ENCODE data around the gene NBEAL2. TPM values are rescaled to one million over a fixed set of nuclear protein-coding genes. Genes with fewer than 3 reads are reported as not detected.

NBEAL2 gene
- total and polyA plus RNA-seq, 2 donors (not counting 1 experiment from before 2014, with no cell fraction given) = 1.5 to 4.5 TPM

DNA sequence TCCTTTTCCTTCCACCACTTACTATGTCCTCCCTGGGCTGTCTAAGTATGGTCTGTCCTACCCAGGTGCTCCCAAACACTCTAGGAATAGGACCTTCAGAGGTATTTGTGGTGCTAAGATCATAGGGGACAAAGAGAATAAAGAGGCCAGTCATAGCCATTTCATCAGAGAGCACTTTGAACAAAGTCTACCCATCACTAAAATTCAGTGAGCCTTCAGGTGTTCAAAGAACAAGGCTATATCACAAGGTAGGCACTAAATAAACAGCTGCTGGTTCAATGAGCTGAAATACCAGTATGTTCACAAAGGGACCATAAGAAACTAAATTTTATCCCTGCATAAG lies 38.8 kb downstream of the NBEAL2 start:
- Histone ChIP-seq H3K9me3 (ENCODE audit: control insufficient read depth, insufficient read depth, low read depth, low read length) (no peaks in the 10 kb centered on the region), H3K27me3 (ENCODE audit: control insufficient read depth, insufficient read depth, low read length) (no peaks in the 10 kb centered on the region), H3K4me3 (replicated peaks in 1 of 4; ENCODE audit: control extremely low read depth in 1 of 4, insufficient read depth in 1 of 4, low read depth in 3 of 4, low read length in 4 of 4) (no peak overlapping the region), H2AFZ (ENCODE audit: low read length) (no peak overlapping the region), H3K27ac (ENCODE audit: insufficient read depth, low read length) (no peak overlapping the region), H3K79me2 (ENCODE audit: control insufficient read depth, insufficient read depth, low read length) (no peaks in the 10 kb centered on the region), H3K4me2 (ENCODE audit: extremely low read depth, insufficient read depth, low read length) (no peak overlapping the region), H3K36me3 (ENCODE audit: control insufficient read depth, insufficient read depth, low read length) (peaks cover 8% of the 10 kb centered on the region), H3K4me1 (ENCODE audit: control insufficient read depth, extremely low read depth, insufficient read depth, low read length) (peaks cover 17% of the 10 kb centered on the region), H4K20me1 (ENCODE audit: control insufficient read depth, extremely low read depth, insufficient read depth, low read length) (no peaks in the 10 kb centered on the region), H3K9ac (ENCODE audit: insufficient read depth, low read length) (no peak overlapping the region)
- DNase-seq (ENCODE audit: low read depth in 2 of 2) = no peak
- TF ChIP-seq, protein P1, sequence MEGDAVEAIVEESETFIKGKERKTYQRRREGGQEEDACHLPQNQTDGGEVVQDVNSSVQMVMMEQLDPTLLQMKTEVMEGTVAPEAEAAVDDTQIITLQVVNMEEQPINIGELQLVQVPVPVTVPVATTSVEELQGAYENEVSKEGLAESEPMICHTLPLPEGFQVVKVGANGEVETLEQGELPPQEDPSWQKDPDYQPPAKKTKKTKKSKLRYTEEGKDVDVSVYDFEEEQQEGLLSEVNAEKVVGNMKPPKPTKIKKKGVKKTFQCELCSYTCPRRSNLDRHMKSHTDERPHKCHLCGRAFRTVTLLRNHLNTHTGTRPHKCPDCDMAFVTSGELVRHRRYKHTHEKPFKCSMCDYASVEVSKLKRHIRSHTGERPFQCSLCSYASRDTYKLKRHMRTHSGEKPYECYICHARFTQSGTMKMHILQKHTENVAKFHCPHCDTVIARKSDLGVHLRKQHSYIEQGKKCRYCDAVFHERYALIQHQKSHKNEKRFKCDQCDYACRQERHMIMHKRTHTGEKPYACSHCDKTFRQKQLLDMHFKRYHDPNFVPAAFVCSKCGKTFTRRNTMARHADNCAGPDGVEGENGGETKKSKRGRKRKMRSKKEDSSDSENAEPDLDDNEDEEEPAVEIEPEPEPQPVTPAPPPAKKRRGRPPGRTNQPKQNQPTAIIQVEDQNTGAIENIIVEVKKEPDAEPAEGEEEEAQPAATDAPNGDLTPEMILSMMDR (conservative IDR thresholded peaks at IDR 0.05 in 1 of 2, IDR thresholded peaks at IDR 0.05 in 1 of 2; ENCODE audit: low read depth in 1 of 2, low read length in 2 of 2) = no peak
- TF ChIP-seq EZH2 (IDR thresholded peaks at IDR 0.05; ENCODE audit: low read length, missing control alignments) = no peak

GRCh38 chr3:47019201-47019600 lies 39.7 kb downstream of the NBEAL2 start:
- peaks cover 6% of the 10 kb centered on the region for H3K36me3 ChIP-seq (ENCODE audit: control insufficient read depth, insufficient read depth, low read length)
- H3K4me2 ChIP-seq (ENCODE audit: extremely low read depth, insufficient read depth, low read length) = no peak overlapping the region
- no peak overlapping the region for H3K27ac ChIP-seq (ENCODE audit: insufficient read depth, low read length)
- peaks cover 2% of the 10 kb centered on the region for H3K79me2 ChIP-seq (ENCODE audit: control insufficient read depth, insufficient read depth, low read length)
- TF ChIP-seq EZH2 (IDR thresholded peaks at IDR 0.05; ENCODE audit: low read length, missing control alignments) = no peak
- TF ChIP-seq, protein P1 (conservative IDR thresholded peaks at IDR 0.05 in 1 of 2, IDR thresholded peaks at IDR 0.05 in 1 of 2; ENCODE audit: low read depth in 1 of 2, low read length in 2 of 2) = no peak
- H2AFZ ChIP-seq (ENCODE audit: low read length) = no peak overlapping the region
- H4K20me1 ChIP-seq (ENCODE audit: control insufficient read depth, extremely low read depth, insufficient read depth, low read length) = no peaks in the 10 kb centered on the region
- no peak overlapping the region for H3K9ac ChIP-seq (ENCODE audit: insufficient read depth, low read length)
- H3K9me3 ChIP-seq (ENCODE audit: control insufficient read depth, insufficient read depth, low read depth, low read length) = no peaks in the 10 kb centered on the region
- no peak for DNase-seq (ENCODE audit: low read depth in 2 of 2)
- peaks cover 17% of the 10 kb centered on the region for H3K4me1 ChIP-seq (ENCODE audit: control insufficient read depth, extremely low read depth, insufficient read depth, low read length)
- no peak overlapping the region for H3K4me3 ChIP-seq (replicated peaks in 1 of 4; ENCODE audit: control extremely low read depth in 1 of 4, insufficient read depth in 1 of 4, low read depth in 3 of 4, low read length in 4 of 4)
- no peaks in the 10 kb centered on the region for H3K27me3 ChIP-seq (ENCODE audit: control insufficient read depth, insufficient read depth, low read length)

DNA sequence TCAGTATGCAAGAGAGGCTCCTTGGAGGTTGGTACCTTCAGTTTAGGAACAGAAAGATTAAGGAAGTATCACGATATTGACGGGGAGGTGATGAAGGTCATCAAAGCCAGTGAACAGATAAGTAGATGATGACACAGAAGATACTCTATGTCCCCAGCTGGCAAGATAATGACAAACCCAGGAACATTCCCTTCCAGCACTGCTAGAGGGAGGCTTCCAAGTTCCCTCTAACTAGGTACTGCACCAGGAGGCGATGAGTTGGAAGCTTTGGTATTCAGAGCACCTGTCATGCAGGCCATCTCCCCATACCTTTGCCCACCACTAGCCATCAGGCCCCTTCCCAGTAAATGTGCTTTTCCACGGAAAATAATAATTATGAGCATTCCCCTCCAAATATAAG lies 40.8 kb downstream of the NBEAL2 start:
- Histone ChIP-seq H3K27ac (ENCODE audit: insufficient read depth, low read length) (no peak overlapping the region), H3K4me3 (replicated peaks in 1 of 4; ENCODE audit: control extremely low read depth in 1 of 4, insufficient read depth in 1 of 4, low read depth in 3 of 4, low read length in 4 of 4) (no peak overlapping the region), H3K4me1 (ENCODE audit: control insufficient read depth, extremely low read depth, insufficient read depth, low read length) (peaks cover 17% of the 10 kb centered on the region), H3K9ac (ENCODE audit: insufficient read depth, low read length) (no peak overlapping the region), H3K79me2 (ENCODE audit: control insufficient read depth, insufficient read depth, low read length) (peaks cover 8% of the 10 kb centered on the region), H3K36me3 (ENCODE audit: control insufficient read depth, insufficient read depth, low read length) (peaks cover 5% of the 10 kb centered on the region), H3K4me2 (ENCODE audit: extremely low read depth, insufficient read depth, low read length) (no peak overlapping the region), H4K20me1 (ENCODE audit: control insufficient read depth, extremely low read depth, insufficient read depth, low read length) (no peaks in the 10 kb centered on the region), H3K9me3 (ENCODE audit: control insufficient read depth, insufficient read depth, low read depth, low read length) (no peaks in the 10 kb centered on the region), H3K27me3 (ENCODE audit: control insufficient read depth, insufficient read depth, low read length) (no peaks in the 10 kb centered on the region), H2AFZ (ENCODE audit: low read length) (no peak overlapping the region)
- DNase-seq (ENCODE audit: low read depth in 2 of 2) = no peak
- TF ChIP-seq, protein P1 (conservative IDR thresholded peaks at IDR 0.05 in 1 of 2, IDR thresholded peaks at IDR 0.05 in 1 of 2; ENCODE audit: low read depth in 1 of 2, low read length in 2 of 2) = no peak
- TF ChIP-seq EZH2 (IDR thresholded peaks at IDR 0.05; ENCODE audit: low read length, missing control alignments) = no peak

Data from fibroblast of lung (primary cell).